ENCODE measurements around the gene ATG4D. TPM values are rescaled to one million over a fixed set of nuclear protein-coding genes. Genes with fewer than 3 reads are reported as not detected.

ATG4D gene
- total and polyA plus RNA-seq, 4 donors: 4.7 to 44.4 (median 11.1) TPM

GRCh38 chr19:10554760-10555609 lies 11.3 kb downstream of the ATG4D start (continued):
- TF ChIP-seq REST (IDR thresholded peaks at IDR 0.05): no peak
- no peak for TF ChIP-seq HNF4G (IDR thresholded peaks at IDR 0.05)
- TF ChIP-seq JUND (IDR thresholded peaks at IDR 0.05): no peak

GRCh38 chr19:10555610-10555973 lies 11.9 kb downstream of the ATG4D start:
- no peak overlapping the region for H3K9ac ChIP-seq (ENCODE audit: low read depth in 1 of 2, low read length in 2 of 2)
- WGBS: 86% methylated on average over 7 of the region's 7 CpGs
- TF ChIP-seq JUND (IDR thresholded peaks at IDR 0.05) (no peak), FOXA1 (IDR thresholded peaks at IDR 0.05) (no peak), GABPA (IDR thresholded peaks at IDR 0.05 in 1 of 2, conservative IDR thresholded peaks at IDR 0.05 in 1 of 2) (no peak), HNF4A (conservative IDR thresholded peaks at IDR 0.05) (no peak), ZBTB33 (IDR thresholded peaks at IDR 0.05) (no peak), SP1 (IDR thresholded peaks at IDR 0.05) (no peak), HNF4G (IDR thresholded peaks at IDR 0.05) (no peak)
- no peak overlapping the region for H3K27ac ChIP-seq (ENCODE audit: low read depth in 1 of 2, low read length in 2 of 2)
- H3K36me3 ChIP-seq (ENCODE audit: control insufficient read depth in 4 of 4, insufficient read depth in 3 of 4, low read depth in 1 of 4, low read length in 3 of 4): peaks cover 30 to 69% (median 45%) of the 10 kb centered on the region in 4 donors
- no peaks in the 10 kb centered on the region for H3K27me3 ChIP-seq (ENCODE audit: control insufficient read depth in 4 of 4, insufficient read depth in 4 of 4, low read length in 3 of 4)
- H3K9me3 ChIP-seq (ENCODE audit: control insufficient read depth in 4 of 4, low read length in 3 of 4): no peaks in the 10 kb centered on the region
- no peak for DNase-seq (ENCODE audit: low spot score)
- H3K4me3 ChIP-seq (ENCODE audit: low read depth in 1 of 3, low read length in 3 of 3): no peak overlapping the region
- no peaks in the 10 kb centered on the region for H3K4me1 ChIP-seq (ENCODE audit: control insufficient read depth in 4 of 4, insufficient read depth in 4 of 4, low read length in 3 of 4)

GRCh38 chr19:10557603-10558197 lies 14.0 kb downstream of the ATG4D start:
- H3K27me3 ChIP-seq (ENCODE audit: control insufficient read depth in 4 of 4, insufficient read depth in 4 of 4, low read length in 3 of 4): no peaks in the 10 kb centered on the region
- no peak overlapping the region for H3K9ac ChIP-seq (ENCODE audit: low read depth in 1 of 2, low read length in 2 of 2)
- no peak for DNase-seq (ENCODE audit: low spot score)
- H3K4me1 ChIP-seq (ENCODE audit: control insufficient read depth in 4 of 4, insufficient read depth in 4 of 4, low read length in 3 of 4): no peaks in the 10 kb centered on the region
- peaks cover 21 to 67% (median 38%) of the 10 kb centered on the region in 4 donors for H3K36me3 ChIP-seq (ENCODE audit: control insufficient read depth in 4 of 4, insufficient read depth in 3 of 4, low read depth in 1 of 4, low read length in 3 of 4)
- H3K4me3 ChIP-seq (ENCODE audit: low read depth in 1 of 3, low read length in 3 of 3): no peak overlapping the region
- TF ChIP-seq REST (IDR thresholded peaks at IDR 0.05) (no peak), GABPA (IDR thresholded peaks at IDR 0.05 in 1 of 2, conservative IDR thresholded peaks at IDR 0.05 in 1 of 2) (no peak), EGR1 (IDR thresholded peaks at IDR 0.05; ENCODE audit: low read depth in 2 of 2) (no peak), RAD21 (IDR thresholded peaks at IDR 0.05) (no peak), MAX (IDR thresholded peaks at IDR 0.05) (no peak), YY1 (IDR thresholded peaks at IDR 0.05) (no peak), TAF1 (conservative IDR thresholded peaks at IDR 0.05) (no peak), NR2F2 (IDR thresholded peaks at IDR 0.05) (no peak), RXRA (IDR thresholded peaks at IDR 0.05) (no peak)
- 96% methylated on average over 33 of the region's 33 CpGs for WGBS
- H3K27ac ChIP-seq (ENCODE audit: low read depth in 1 of 2, low read length in 2 of 2): no peak overlapping the region
- no peaks in the 10 kb centered on the region for H3K9me3 ChIP-seq (ENCODE audit: control insufficient read depth in 4 of 4, low read length in 3 of 4)
